Breast epithelium (tissue), 4 donors: ENCODE data around the gene AOC1. TPM values are rescaled to one million over a fixed set of nuclear protein-coding genes. Genes with fewer than 3 reads are reported as not detected.

ENCODE experiments used
- DNase-seq, 2 donors: peaks; one replicate each; pipeline ENCODE4 v3.0.0-alpha.2; 2019; ENCODE audit warnings: low spot score in 2 of 2
- H3K27ac ChIP-seq, 2 donors: fragments of 200-600 bp; sonication (generic) in 1 of 2; one replicate each; pipeline ENCODE4 v1.5.1; 2016 to 2019; ENCODE audit warnings: mild to moderate bottlenecking in 1 of 2
- H3K27me3 ChIP-seq, 2 donors: fragments of 200-600 bp; sonication (generic) in 1 of 2; one replicate each; pipeline versions ENCODE4 v1.5.1 to v1.6.0; 2017 to 2019; ENCODE audit warnings: control low read depth in 1 of 2, mild to moderate bottlenecking in 1 of 2
- H3K36me3 ChIP-seq: fragments of 200-600 bp; one replicate; pipeline ENCODE4 v1.5.1; 2019
- H3K4me1 ChIP-seq, 2 donors: fragments of 200-600 bp; sonication (generic); one replicate each; pipeline ENCODE4 v1.5.1; 2016 to 2019; ENCODE audit warnings: control low read depth in 1 of 2
- H3K4me3 ChIP-seq, 3 donors: fragments of 200-600 bp; sonication (generic); 1 replicate in 2 of 3; 2 replicates in 1 of 3; pipeline ENCODE4 v1.5.1; 2016 to 2019; ENCODE audit warnings: mild to moderate bottlenecking in 3 of 3, moderate library complexity in 2 of 3
- H3K9me3 ChIP-seq, 2 donors: fragments of 200-600 bp; sonication (generic) in 1 of 2; one replicate each; pipeline ENCODE4 v1.5.1; 2016 to 2019; ENCODE audit warnings: control low read depth in 1 of 2
- CTCF ChIP-seq, 3 donors: fragments of 450-650 bp; IDR thresholded peaks; one replicate each; pipeline ENCODE4 v1.5.1; 2016 to 2017; ENCODE audit warnings: antibody characterized with exemption in 3 of 3, mild to moderate bottlenecking in 3 of 3, moderate library complexity in 3 of 3
- POLR2A ChIP-seq: fragments of 450-650 bp; IDR thresholded peaks from one replicate; pipeline ENCODE4 v1.6.1; 2016; ENCODE audit warnings: antibody characterized with exemption, mild to moderate bottlenecking, moderate library complexity
- POLR2AphosphoS5 ChIP-seq, 3 donors: sonication (generic); formaldehyde crosslinking; IDR thresholded peaks; one replicate each; pipeline ENCODE4 v1.6.1; 2017; ENCODE audit warnings: antibody characterized with exemption in 3 of 3
- intact Hi-C: fragments of 100-400 bp; cut with DNase I; formaldehyde crosslinking; loops from one replicate; pipeline ENCODE4 v1.15.1; 2023; ENCODE audit warnings: low total_unique reads
- total RNA-seq, 3 donors: library from RNA; depleted of rRNA; stranded (reverse); fragments of >200 nt; gene quantifications; one replicate each; pipeline ENCODE4 v1.1.0, GENCODE V29; 2016

AOC1 gene
- total RNA-seq, 3 donors from 2014 or later, result 2.3 TPM; not detected in 2

- intact Hi-C loops, result no loop called here
- H3K36me3 ChIP-seq, result no peaks in the 10 kb centered on the region
- TF ChIP-seq POLR2AphosphoS5 (IDR thresholded peaks at IDR 0.05) (no peak), CTCF (IDR thresholded peaks at IDR 0.05) (no peak), POLR2A (no peak)
- peaks cover 0 to 3% of the 10 kb centered on the region in 2 donors for H3K27me3 ChIP-seq
- no peaks in the 10 kb centered on the region for H3K9me3 ChIP-seq
- no peaks in the 10 kb centered on the region for H3K4me1 ChIP-seq
- no peak overlapping the region for H3K27ac ChIP-seq
- no peak for DNase-seq
- no peak overlapping the region for H3K4me3 ChIP-seq
Measured at GRCh38 chr7:150835019-150835418, 17.3 kb upstream of the AOC1 start.

GRCh38 chr7:150835702-150836280 lies 16.5 kb upstream of the AOC1 start:
- Histone ChIP-seq H3K27ac (no peak overlapping the region), H3K4me3 (no peak overlapping the region), H3K4me1 (no peaks in the 10 kb centered on the region), H3K9me3 (no peaks in the 10 kb centered on the region), H3K27me3 (peaks cover 0 to 3% of the 10 kb centered on the region in 2 donors), H3K36me3 (no peaks in the 10 kb centered on the region)
- intact Hi-C loops, result no loop called here
- TF ChIP-seq POLR2A, result no peak
- no peak for TF ChIP-seq POLR2AphosphoS5 (IDR thresholded peaks at IDR 0.05)
- no peak for TF ChIP-seq CTCF (IDR thresholded peaks at IDR 0.05)
- DNase-seq, result no peak

- Histone ChIP-seq H3K4me3 (no peak overlapping the region), H3K4me1 (no peaks in the 10 kb centered on the region), H3K27ac (no peak overlapping the region), H3K27me3 (peaks cover 0 to 3% of the 10 kb centered on the region in 2 donors), H3K36me3 (no peaks in the 10 kb centered on the region), H3K9me3 (no peaks in the 10 kb centered on the region)
- intact Hi-C loops, result no loop called here
- peak in 1 of 2 donors; percentile 4 for DNase-seq
- TF ChIP-seq POLR2AphosphoS5 (IDR thresholded peaks at IDR 0.05), result no peak
- TF ChIP-seq CTCF (IDR thresholded peaks at IDR 0.05), result no peak
- TF ChIP-seq POLR2A, result no peak
Measured at GRCh38 chr7:150838965-150839650, 13.2 kb upstream of the AOC1 start.

DNA sequence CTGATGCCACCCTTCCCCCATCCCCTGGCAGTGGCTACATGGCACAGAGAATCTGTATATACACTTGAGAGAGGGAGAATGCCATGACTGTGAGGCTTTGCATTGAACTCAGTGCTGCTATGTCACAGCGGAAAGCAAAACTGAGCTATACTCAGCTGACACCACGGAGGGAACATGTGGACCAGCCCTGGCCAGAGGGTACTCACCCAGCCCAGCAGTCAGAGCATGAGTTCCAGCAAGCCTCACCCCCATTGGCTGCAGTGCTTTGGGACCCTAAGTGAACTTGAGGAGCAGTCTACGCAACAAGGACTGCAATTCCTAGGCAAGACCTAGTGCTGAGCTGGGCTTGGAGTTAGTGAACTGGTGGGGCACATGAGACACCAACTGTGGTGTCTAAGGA lies 10.3 kb upstream of the AOC1 start:
- Histone ChIP-seq H3K4me3 (no peak overlapping the region), H3K9me3 (no peaks in the 10 kb centered on the region), H3K27ac (no peak overlapping the region), H3K4me1 (no peaks in the 10 kb centered on the region), H3K27me3 (no peaks in the 10 kb centered on the region), H3K36me3 (no peaks in the 10 kb centered on the region)
- no peak for DNase-seq
- TF ChIP-seq POLR2A (no peak), POLR2AphosphoS5 (IDR thresholded peaks at IDR 0.05) (no peak), CTCF (IDR thresholded peaks at IDR 0.05) (no peak)
- intact Hi-C loops, result no loop called here

GRCh38 chr7:150842716-150843115 lies 9.6 kb upstream of the AOC1 start:
- Histone ChIP-seq H3K4me1 (no peaks in the 10 kb centered on the region), H3K9me3 (no peaks in the 10 kb centered on the region), H3K27ac (no peak overlapping the region), H3K4me3 (no peak overlapping the region), H3K36me3 (no peaks in the 10 kb centered on the region), H3K27me3 (no peaks in the 10 kb centered on the region)
- DNase-seq, result no peak
- TF ChIP-seq POLR2A (no peak), POLR2AphosphoS5 (IDR thresholded peaks at IDR 0.05) (no peak), CTCF (IDR thresholded peaks at IDR 0.05) (no peak)
- intact Hi-C loops, result no loop called here
